Adrenal gland (tissue), 12 donors: Measurements from ENCODE around the gene SLC29A1. TPM values are rescaled to one million over a fixed set of nuclear protein-coding genes. Genes with fewer than 3 reads are reported as not detected.

Experiments
- DNase-seq, 7 donors: peaks; one replicate each; pipeline ENCODE4 v3.0.0-alpha.2; 2019 to 2020
- H3K27ac ChIP-seq, 5 donors: fragments of 200-600 bp; sonication (generic) in 4 of 5; 1 replicate in 3 of 5; 2 replicates in 2 of 5; pipeline versions ENCODE4 v1.5.1 to v1.8.0; 2016 to 2020; ENCODE audit warnings: mild to moderate bottlenecking in 1 of 5
- H3K27me3 ChIP-seq: fragments of 200-600 bp; 2 replicates; pipeline ENCODE4 v1.8.0; 2021
- H3K36me3 ChIP-seq, 2 donors: fragments of 200-600 bp; replicated peaks in 1 of 2; 1 replicate in 1 of 2; 2 replicates in 1 of 2; pipeline versions ENCODE4 v1.5.1 to v1.8.0; 2018 to 2022
- H3K4me1 ChIP-seq, 2 donors: fragments of 200-600 bp; replicated peaks in 1 of 2; 1 replicate in 1 of 2; 2 replicates in 1 of 2; pipeline versions ENCODE4 v1.5.1 to v1.8.0; 2018 to 2021
- H3K4me3 ChIP-seq, 4 donors: fragments of 200-600 bp; sonication (generic) in 3 of 4; one replicate each; pipeline ENCODE4 v1.5.1; 2016 to 2018
- H3K9me3 ChIP-seq, 3 donors: fragments of 200-600 bp; sonication (generic) in 1 of 3; replicated peaks in 1 of 3; 1 replicate in 2 of 3; 2 replicates in 1 of 3; pipeline versions ENCODE4 v1.5.1 to v1.8.0; 2016 to 2021
- POLR2A ChIP-seq, 2 donors: fragments of 450-650 bp; IDR thresholded peaks; one replicate each; pipeline ENCODE4 v1.6.1; 2017; ENCODE audit warnings: antibody characterized with exemption in 2 of 2, mild to moderate bottlenecking in 2 of 2, moderate library complexity in 1 of 2
- WGBS, 4 donors: extraction: QIAGEN DNeasy Blood & Tissue Kit in 2 of 4; methylation state at CpG; one replicate each; pipeline versions ENCODE4 v1.1.5 to v1.1.7; 2013 to 2017; 5-methylcytosine and 5-hydroxymethylcytosine counted together
- intact Hi-C, 2 donors: fragments of 100-400 bp; cut with DNase I; formaldehyde crosslinking; loops; one replicate each; pipeline versions ENCODE4 v1.14.1 to v1.15.0; 2022 to 2023
- polyA plus RNA-seq, 3 donors: library from polyadenylated mRNA; stranded (reverse); fragments of 200-250 nt in 2 of 3; fragments of 350-450 nt in 1 of 3; fragmentation: Illumina TruSeq in 1 of 3; extraction: RNeasy Lipid Tissue Mini Kit (QIAGEN cat#74804) in 1 of 3; gene quantifications; one replicate each; pipeline ENCODE4 v1.2.3, GENCODE V29; 2013 to 2014
- total RNA-seq, 9 donors: library from RNA; depleted of rRNA in 4 of 9; stranded (reverse); fragments of >200 nt in 4 of 9; fragments of 120-200 nt in 1 of 9; fragmentation: NEBNext Ultra II Directional in 1 of 9; extraction: Animal tissue kit (Norgen Biotek cat#: 25700) in 1 of 9; gene quantifications; one replicate each; pipeline versions ENCODE4 v1.1.0 to v1.2.4, GENCODE V29; 2013 to 2023
- TF ChIP-seq, protein P1 (sequence below), 6 experiments: fragments of 450-650 bp in 4 of 6; fragments of 200-600 bp in 2 of 6; sonication (generic) in 1 of 6; IDR thresholded peaks; 1 replicate in 5 of 6; 2 replicates in 1 of 6; pipeline versions ENCODE4 v1.5.1 to v1.8.0; 2016 to 2021; ENCODE audit warnings: antibody characterized with exemption in 6 of 6, mild to moderate bottlenecking in 2 of 6, moderate library complexity in 1 of 6
- donor health status: healthy with polysubstance abuse.
- donor health status: Bipolar disorder and iron deficiency.
- donor health status: DM: yes; HTN: yes; CAD: no.
- donor health status: DM: no; HTN: no; CAD: no.
- donor health status: DM: no; HTN: no; CAD: no.
- donor health status: DM: yes; HTN: yes; CAD: no.

SLC29A1 gene
- total and polyA plus RNA-seq, 12 donors = 48.6 to 356 (median 134) TPM

- Histone ChIP-seq H3K27ac (peak overlapping the region; percentile 78 to 100 (median 98)), H3K36me3 (peaks cover 0 to 32% of the 10 kb centered on the region in 2 donors), H3K27me3 (no peaks in the 10 kb centered on the region), H3K4me3 (peak overlapping the region; percentile 13 to 99 (median 75)), H3K4me1 (peaks cover 19 to 29% of the 10 kb centered on the region in 2 donors), H3K9me3 (no peaks in the 10 kb centered on the region)
- peak; percentile 26 to 57 for TF ChIP-seq POLR2A (IDR thresholded peaks at IDR 0.05)
- TF ChIP-seq, protein P1, sequence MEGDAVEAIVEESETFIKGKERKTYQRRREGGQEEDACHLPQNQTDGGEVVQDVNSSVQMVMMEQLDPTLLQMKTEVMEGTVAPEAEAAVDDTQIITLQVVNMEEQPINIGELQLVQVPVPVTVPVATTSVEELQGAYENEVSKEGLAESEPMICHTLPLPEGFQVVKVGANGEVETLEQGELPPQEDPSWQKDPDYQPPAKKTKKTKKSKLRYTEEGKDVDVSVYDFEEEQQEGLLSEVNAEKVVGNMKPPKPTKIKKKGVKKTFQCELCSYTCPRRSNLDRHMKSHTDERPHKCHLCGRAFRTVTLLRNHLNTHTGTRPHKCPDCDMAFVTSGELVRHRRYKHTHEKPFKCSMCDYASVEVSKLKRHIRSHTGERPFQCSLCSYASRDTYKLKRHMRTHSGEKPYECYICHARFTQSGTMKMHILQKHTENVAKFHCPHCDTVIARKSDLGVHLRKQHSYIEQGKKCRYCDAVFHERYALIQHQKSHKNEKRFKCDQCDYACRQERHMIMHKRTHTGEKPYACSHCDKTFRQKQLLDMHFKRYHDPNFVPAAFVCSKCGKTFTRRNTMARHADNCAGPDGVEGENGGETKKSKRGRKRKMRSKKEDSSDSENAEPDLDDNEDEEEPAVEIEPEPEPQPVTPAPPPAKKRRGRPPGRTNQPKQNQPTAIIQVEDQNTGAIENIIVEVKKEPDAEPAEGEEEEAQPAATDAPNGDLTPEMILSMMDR (IDR thresholded peaks at IDR 0.05) = peak in 3 of 6 experiments; percentile 0 to 10 (median 1)
- DNase-seq = peak; percentile 91 to 95 (median 92)
- 0 to 1% (median 1%) methylated on average over 32 to 62 of the region's 62 CpGs for WGBS, 4 donors
- intact Hi-C loops = no loop called here
Measured at GRCh38 chr6:44245912-44246662, 22.7 kb downstream of the SLC29A1 start.

GRCh38 chr6:44246663-44247337 is 23.4 kb downstream of the SLC29A1 start, which contains the start of gene HSP90AB1:
TSS of gene HSP90AB1 (plus strand) at chr6:44247101. CDS start at chr6:44248630, 1,529 bp downstream.
- TF ChIP-seq, protein P1 (IDR thresholded peaks at IDR 0.05) = peak in 1 of 6 experiments; percentile 14
- peak; percentile 99 for TF ChIP-seq POLR2A (IDR thresholded peaks at IDR 0.05)
- Histone ChIP-seq H3K27ac (peak within 1 kb of the TSS; percentile 78 to 100 (median 98)), H3K27me3 (no peaks in the 10 kb centered on the region), H3K4me3 (peak within 1 kb of the TSS; percentile 59 to 99 (median 80)), H3K36me3 (peaks cover 0 to 39% of the 10 kb centered on the region in 2 donors), H3K9me3 (no peaks in the 10 kb centered on the region), H3K4me1 (peaks cover 19 to 35% of the 10 kb centered on the region in 2 donors)
- peak; percentile 94 to 100 (median 98) for DNase-seq
- WGBS, 4 donors = 0 to 1% (median 1%) methylated on average over 25 to 34 of the region's 34 CpGs
- intact Hi-C loops = no loop called here

DNA sequence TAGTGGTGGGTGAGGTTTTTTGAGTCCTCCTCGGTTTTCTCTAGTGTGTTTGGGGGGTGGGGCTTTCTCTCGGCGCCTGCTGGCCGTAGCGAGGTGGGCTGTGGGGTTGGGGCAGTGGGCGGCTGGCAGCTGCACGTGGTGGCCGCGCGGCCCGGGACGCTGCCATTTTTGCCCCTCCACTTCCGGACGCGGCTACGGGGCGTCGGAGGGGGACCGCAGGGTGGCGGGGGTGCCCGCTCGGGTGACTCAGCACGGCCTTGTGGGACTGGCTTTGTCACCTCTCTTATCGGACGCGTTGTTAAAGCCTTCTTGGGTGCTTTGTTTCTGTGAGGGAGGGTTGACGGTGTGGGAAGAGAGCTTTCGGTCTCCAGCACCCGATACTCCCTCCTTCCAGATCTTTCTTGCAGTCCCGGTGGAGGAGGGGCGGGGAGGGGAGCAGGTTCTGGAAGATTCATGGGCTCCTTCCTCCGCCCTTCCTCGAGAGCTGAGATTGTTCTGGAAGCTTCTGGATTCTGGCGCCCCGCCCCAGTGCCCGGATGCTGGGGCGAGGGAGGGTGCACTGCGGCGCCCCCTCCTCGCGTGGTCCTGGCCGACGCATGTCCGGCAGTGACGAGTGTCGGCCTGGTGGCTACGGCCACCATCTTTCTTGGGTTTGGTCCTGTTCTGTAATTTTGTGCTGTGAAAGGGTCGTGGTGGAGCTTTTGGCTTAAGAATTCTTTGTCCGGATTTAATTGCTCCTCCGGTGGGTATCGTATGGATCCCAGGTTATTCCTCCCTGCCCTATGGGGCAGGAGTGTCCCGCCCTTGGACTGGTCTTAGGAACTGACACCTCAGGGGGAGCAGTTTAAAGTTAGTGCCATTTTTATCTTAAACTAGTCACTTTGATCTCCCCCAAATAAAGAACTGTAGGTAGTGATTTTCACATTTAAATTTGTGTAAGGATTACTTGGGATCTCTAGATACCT is 24.2 kb downstream of the SLC29A1 start:
- peak overlapping the region; percentile 78 to 100 (median 98) for H3K27ac ChIP-seq
- TF ChIP-seq, protein P1 (IDR thresholded peaks at IDR 0.05) = no peak
- TF ChIP-seq POLR2A (IDR thresholded peaks at IDR 0.05) = no peak
- peak overlapping the region; percentile 59 to 99 (median 80) for H3K4me3 ChIP-seq
- DNase-seq = peak; percentile 89 to 92 (median 90)
- peaks cover 0 to 47% of the 10 kb centered on the region in 2 donors for H3K36me3 ChIP-seq
- intact Hi-C loops = no loop called here
- H3K9me3 ChIP-seq = no peaks in the 10 kb centered on the region
- H3K4me1 ChIP-seq = peaks cover 19 to 37% of the 10 kb centered on the region in 2 donors
- 0 to 1% (median 0%) methylated on average over 9 to 52 of the region's 52 CpGs for WGBS, 4 donors
- H3K27me3 ChIP-seq = no peaks in the 10 kb centered on the region
